Measurements from ENCODE around the gene BRAF.

DNA sequence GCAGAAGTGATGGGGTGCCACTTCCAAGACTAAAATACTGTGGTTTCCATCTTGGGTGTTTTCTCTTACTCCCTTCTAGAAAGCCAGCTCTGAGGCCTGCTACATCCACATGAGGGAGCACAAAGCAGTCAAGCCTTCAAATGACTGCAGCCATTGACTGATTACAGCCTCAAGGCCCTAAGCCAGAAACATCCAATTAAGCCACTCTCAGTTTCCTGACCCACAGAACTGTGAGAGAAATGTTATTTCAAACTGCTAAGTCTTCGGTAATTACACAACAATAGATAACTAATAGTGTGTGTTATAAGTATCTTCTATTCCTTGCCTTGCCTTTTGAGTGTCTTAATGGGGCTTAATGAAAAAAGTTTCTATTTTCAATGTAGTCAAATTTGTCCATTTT is 24.8 kb downstream of the BRAF start:
- TF ChIP-seq, protein P1, sequence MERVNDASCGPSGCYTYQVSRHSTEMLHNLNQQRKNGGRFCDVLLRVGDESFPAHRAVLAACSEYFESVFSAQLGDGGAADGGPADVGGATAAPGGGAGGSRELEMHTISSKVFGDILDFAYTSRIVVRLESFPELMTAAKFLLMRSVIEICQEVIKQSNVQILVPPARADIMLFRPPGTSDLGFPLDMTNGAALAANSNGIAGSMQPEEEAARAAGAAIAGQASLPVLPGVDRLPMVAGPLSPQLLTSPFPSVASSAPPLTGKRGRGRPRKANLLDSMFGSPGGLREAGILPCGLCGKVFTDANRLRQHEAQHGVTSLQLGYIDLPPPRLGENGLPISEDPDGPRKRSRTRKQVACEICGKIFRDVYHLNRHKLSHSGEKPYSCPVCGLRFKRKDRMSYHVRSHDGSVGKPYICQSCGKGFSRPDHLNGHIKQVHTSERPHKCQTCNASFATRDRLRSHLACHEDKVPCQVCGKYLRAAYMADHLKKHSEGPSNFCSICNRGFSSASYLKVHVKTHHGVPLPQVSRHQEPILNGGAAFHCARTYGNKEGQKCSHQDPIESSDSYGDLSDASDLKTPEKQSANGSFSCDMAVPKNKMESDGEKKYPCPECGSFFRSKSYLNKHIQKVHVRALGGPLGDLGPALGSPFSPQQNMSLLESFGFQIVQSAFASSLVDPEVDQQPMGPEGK (CRISPR knock-in tag; IDR thresholded peaks at IDR 0.05; ENCODE audit: borderline replicate concordance), result no peak
- TF ChIP-seq, protein P2, sequence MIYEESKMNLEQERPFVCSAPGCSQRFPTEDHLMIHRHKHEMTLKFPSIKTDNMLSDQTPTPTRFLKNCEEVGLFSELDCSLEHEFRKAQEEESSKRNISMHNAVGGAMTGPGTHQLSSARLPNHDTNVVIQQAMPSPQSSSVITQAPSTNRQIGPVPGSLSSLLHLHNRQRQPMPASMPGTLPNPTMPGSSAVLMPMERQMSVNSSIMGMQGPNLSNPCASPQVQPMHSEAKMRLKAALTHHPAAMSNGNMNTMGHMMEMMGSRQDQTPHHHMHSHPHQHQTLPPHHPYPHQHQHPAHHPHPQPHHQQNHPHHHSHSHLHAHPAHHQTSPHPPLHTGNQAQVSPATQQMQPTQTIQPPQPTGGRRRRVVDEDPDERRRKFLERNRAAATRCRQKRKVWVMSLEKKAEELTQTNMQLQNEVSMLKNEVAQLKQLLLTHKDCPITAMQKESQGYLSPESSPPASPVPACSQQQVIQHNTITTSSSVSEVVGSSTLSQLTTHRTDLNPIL (CRISPR knock-in tag; IDR thresholded peaks at IDR 0.05; ENCODE audit: low read depth), result no peak
- TF ChIP-seq ZFP30 (CRISPR knock-in tag; IDR thresholded peaks at IDR 0.05) (no peak), RARB (CRISPR knock-in tag; IDR thresholded peaks at IDR 0.05) (no peak), GLIS3 (CRISPR knock-in tag; IDR thresholded peaks at IDR 0.05) (no peak), ZFP3 (CRISPR knock-in tag; IDR thresholded peaks at IDR 0.05) (no peak), ARNTL (CRISPR knock-in tag; IDR thresholded peaks at IDR 0.05; ENCODE audit: borderline replicate concordance, low read depth) (no peak), TCF4 (CRISPR knock-in tag; IDR thresholded peaks at IDR 0.05; ENCODE audit: borderline replicate concordance) (no peak), TOX (CRISPR knock-in tag; IDR thresholded peaks at IDR 0.05; ENCODE audit: borderline replicate concordance) (no peak)
- TF ChIP-seq, protein P3, sequence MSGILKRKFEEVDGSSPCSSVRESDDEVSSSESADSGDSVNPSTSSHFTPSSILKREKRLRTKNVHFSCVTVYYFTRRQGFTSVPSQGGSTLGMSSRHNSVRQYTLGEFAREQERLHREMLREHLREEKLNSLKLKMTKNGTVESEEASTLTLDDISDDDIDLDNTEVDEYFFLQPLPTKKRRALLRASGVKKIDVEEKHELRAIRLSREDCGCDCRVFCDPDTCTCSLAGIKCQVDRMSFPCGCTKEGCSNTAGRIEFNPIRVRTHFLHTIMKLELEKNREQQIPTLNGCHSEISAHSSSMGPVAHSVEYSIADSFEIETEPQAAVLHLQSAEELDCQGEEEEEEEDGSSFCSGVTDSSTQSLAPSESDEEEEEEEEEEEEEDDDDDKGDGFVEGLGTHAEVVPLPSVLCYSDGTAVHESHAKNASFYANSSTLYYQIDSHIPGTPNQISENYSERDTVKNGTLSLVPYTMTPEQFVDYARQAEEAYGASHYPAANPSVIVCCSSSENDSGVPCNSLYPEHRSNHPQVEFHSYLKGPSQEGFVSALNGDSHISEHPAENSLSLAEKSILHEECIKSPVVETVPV (CRISPR knock-in tag; IDR thresholded peaks at IDR 0.05), result no peak
